Tibial artery (tissue), 4 donors: ENCODE data around the gene CAPN1.

Source experiments
- DNase-seq, 2 donors: peaks; one replicate each; pipeline ENCODE4 v3.0.0-alpha.2; 2019
- H3K27ac ChIP-seq, 2 donors: fragments of 200-600 bp; sonication (generic) in 1 of 2; 1 replicate in 1 of 2; 2 replicates in 1 of 2; pipeline ENCODE4 v1.5.1; 2018 to 2019; ENCODE audit warnings: mild to moderate bottlenecking in 1 of 2
- H3K27me3 ChIP-seq, 2 donors: fragments of 200-600 bp; sonication (generic) in 1 of 2; one replicate each; pipeline versions ENCODE4 v1.5.1 to v1.6.0; 2016 to 2019
- H3K36me3 ChIP-seq, 3 donors: fragments of 200-600 bp; sonication (generic) in 2 of 3; one replicate each; pipeline ENCODE4 v1.5.1; 2016 to 2019; ENCODE audit warnings: mild to moderate bottlenecking in 2 of 3
- H3K4me1 ChIP-seq, 4 donors: fragments of 200-600 bp; sonication (generic) in 2 of 4; 1 replicate in 3 of 4; 2 replicates in 1 of 4; pipeline ENCODE4 v1.5.1; 2016 to 2019
- H3K4me3 ChIP-seq, 2 donors: fragments of 200-600 bp; sonication (generic) in 1 of 2; 1 replicate in 1 of 2; 2 replicates in 1 of 2; pipeline ENCODE4 v1.5.1; 2018 to 2019; ENCODE audit warnings: mild to moderate bottlenecking in 2 of 2
- H3K9me3 ChIP-seq, 3 donors: fragments of 200-600 bp; sonication (generic) in 1 of 3; one replicate each; pipeline ENCODE4 v1.5.1; 2016 to 2019
- CTCF ChIP-seq, 2 experiments: fragments of 200-600 bp in 1 of 2; fragments of 450-650 bp in 1 of 2; IDR thresholded peaks; one replicate each; pipeline ENCODE4 v1.5.1; 2017 to 2019; ENCODE audit warnings: antibody characterized with exemption in 2 of 2, mild to moderate bottlenecking in 1 of 2, moderate library complexity in 1 of 2
- intact Hi-C: fragments of 100-400 bp; cut with DNase I; formaldehyde crosslinking; loops from one replicate; pipeline ENCODE4 v1.15.0; 2023; ENCODE audit warnings: low total_unique reads

The CAPN1 gene

DNA sequence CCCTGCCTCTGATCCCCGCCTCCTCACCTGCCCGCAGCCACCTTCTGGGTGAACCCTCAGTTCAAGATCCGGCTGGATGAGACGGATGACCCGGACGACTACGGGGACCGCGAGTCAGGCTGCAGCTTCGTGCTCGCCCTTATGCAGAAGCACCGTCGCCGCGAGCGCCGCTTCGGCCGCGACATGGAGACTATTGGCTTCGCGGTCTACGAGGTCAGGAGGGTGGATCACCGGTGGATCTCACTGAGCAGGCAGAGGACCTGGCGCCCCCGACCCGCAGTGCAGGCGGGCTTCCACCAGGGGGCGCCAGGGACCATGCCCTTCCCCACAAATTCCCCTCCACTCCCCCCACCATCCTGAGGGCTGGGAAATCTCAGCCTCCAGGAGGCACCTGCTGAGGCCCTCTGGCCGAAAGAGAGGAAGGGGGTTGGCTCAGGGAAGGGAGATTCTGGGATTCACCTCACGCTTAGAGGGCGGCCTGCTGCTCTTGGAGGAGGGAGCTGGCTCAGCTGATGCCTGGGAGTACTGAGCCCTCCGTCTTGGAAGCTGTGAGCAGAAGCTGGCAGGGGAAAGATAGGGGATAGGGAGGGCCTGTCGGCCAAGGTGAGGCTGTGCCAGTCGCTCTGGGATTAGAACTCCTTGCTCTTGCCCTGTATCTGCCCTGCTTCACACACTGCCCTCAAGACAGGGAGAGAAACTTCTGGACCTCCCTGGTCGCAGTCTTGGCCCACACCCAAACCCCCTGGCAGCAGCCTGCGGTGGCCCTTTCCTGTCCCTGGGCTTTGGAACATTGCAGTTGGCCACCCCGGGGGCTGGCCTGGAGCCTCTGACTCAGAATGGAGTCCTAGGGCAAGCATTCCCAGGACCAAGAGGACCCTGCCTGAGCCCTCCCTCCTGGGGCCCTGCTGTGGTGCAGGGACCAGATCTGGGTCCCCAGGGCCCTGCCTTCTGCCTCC lies 23.2 kb downstream of the CAPN1 start:
- peak in 1 of 2 donors; percentile 56 for DNase-seq

GRCh38 chr11:65205602-65205967 lies 23.9 kb downstream of the CAPN1 start:
- no peak overlapping the region for H3K27ac ChIP-seq
- H3K4me3 ChIP-seq: no peak overlapping the region
- H3K27me3 ChIP-seq: no peaks in the 10 kb centered on the region
- peaks cover 62 to 98% (median 90%) of the 10 kb centered on the region in 3 donors for H3K36me3 ChIP-seq
- no peaks in the 10 kb centered on the region for H3K9me3 ChIP-seq
- no peaks in the 10 kb centered on the region for H3K4me1 ChIP-seq
- no peak for TF ChIP-seq CTCF (IDR thresholded peaks at IDR 0.05)
- intact Hi-C loops: no loop called here
- DNase-seq: no peak

More for the DNA sequence above, 23.2 kb downstream of the CAPN1 start:
- H3K27me3 ChIP-seq: no peaks in the 10 kb centered on the region
- no peaks in the 10 kb centered on the region for H3K9me3 ChIP-seq
- H3K36me3 ChIP-seq: peaks cover 62 to 98% (median 90%) of the 10 kb centered on the region in 3 donors
- no peak overlapping the region for H3K4me3 ChIP-seq
- H3K27ac ChIP-seq: no peak overlapping the region
- no peaks in the 10 kb centered on the region for H3K4me1 ChIP-seq
- intact Hi-C loops: no loop called here
- peak; percentile 62 to 78 for TF ChIP-seq CTCF (IDR thresholded peaks at IDR 0.05)

DNA sequence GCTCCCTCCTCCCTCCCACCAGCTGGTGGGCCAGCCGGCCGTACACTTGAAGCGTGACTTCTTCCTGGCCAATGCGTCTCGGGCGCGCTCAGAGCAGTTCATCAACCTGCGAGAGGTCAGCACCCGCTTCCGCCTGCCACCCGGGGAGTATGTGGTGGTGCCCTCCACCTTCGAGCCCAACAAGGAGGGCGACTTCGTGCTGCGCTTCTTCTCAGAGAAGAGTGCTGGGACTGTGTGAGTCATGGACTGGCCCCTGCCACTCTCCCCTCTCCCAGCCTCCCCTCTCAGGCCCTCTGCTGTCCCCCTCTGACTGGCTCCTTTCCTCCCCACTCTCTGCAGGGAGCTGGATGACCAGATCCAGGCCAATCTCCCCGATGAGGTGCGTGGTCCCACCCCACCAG lies 24.7 kb downstream of the CAPN1 start:
- H3K4me3 ChIP-seq: no peak overlapping the region
- H3K27ac ChIP-seq: no peak overlapping the region
- TF ChIP-seq CTCF (IDR thresholded peaks at IDR 0.05): no peak
- intact Hi-C loops: no loop called here
- no peaks in the 10 kb centered on the region for H3K27me3 ChIP-seq
- H3K4me1 ChIP-seq: no peaks in the 10 kb centered on the region
- DNase-seq: no peak
- peaks cover 69 to 98% (median 97%) of the 10 kb centered on the region in 3 donors for H3K36me3 ChIP-seq
- H3K9me3 ChIP-seq: no peaks in the 10 kb centered on the region

DNA sequence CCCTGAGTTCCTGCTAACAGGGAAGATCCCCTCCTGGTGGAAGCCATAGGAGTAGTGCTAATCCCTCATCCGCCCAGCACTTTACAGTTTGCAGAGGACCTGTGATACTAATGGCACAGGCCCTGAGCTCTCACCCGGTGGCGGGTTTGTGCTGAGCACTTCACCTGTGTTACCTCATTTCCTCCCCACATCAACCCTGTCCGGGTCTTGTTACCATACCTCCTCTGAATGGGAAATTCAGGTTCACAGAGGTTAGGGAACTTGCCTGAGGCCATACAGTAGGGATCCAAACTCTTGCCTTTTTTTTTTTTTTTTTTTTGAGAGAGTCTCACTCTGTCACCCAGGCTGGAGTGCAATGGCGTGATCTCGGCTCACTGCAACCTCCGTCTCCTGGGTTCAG lies 25.2 kb downstream of the CAPN1 start:
- H3K27ac ChIP-seq: no peak overlapping the region
- no peak overlapping the region for H3K4me3 ChIP-seq
- DNase-seq: no peak
- H3K36me3 ChIP-seq: peaks cover 73 to 100% (median 100%) of the 10 kb centered on the region in 3 donors
- no peaks in the 10 kb centered on the region for H3K4me1 ChIP-seq
- no peaks in the 10 kb centered on the region for H3K9me3 ChIP-seq
- TF ChIP-seq CTCF (IDR thresholded peaks at IDR 0.05): no peak
- no peaks in the 10 kb centered on the region for H3K27me3 ChIP-seq
- intact Hi-C loops: no loop called here

- no peak overlapping the region for H3K27ac ChIP-seq
- no peak overlapping the region for H3K4me3 ChIP-seq
- no peaks in the 10 kb centered on the region for H3K4me1 ChIP-seq
- intact Hi-C loops: no loop called here
- H3K9me3 ChIP-seq: no peaks in the 10 kb centered on the region
- peaks cover 73 to 94% (median 90%) of the 10 kb centered on the region in 3 donors for H3K36me3 ChIP-seq
- H3K27me3 ChIP-seq: no peaks in the 10 kb centered on the region
- DNase-seq: no peak
- TF ChIP-seq CTCF (IDR thresholded peaks at IDR 0.05): no peak
These were observed 26.4 kb downstream of the CAPN1 start for GRCh38 chr11:65207918-65208784.
